ENCODE measurements around the gene CD180.

The CD180 gene

GRCh38 chr5:67196537-67197059 lies at the start of gene CD180:
Gene CD180 (minus strand): TSS chr5:67196799. CDS start chr5:67196641, 158 bp downstream.
- no peak for DNase-seq (ENCODE audit: low read depth)

GRCh38 chr5:67246108-67246507 lies 49.5 kb upstream of the CD180 start:
- peak; percentile 42 for DNase-seq (ENCODE audit: low read depth)

GRCh38 chr5:67245259-67245846 lies 48.8 kb upstream of the CD180 start:
- no peak for DNase-seq (ENCODE audit: low read depth)

- no peak for DNase-seq (ENCODE audit: low read depth)
Observed at GRCh38 chr5:67244345-67244793, 47.8 kb upstream of the CD180 start.

GRCh38 chr5:67243944-67244343 lies 47.3 kb upstream of the CD180 start:
- DNase-seq (ENCODE audit: low read depth), result no peak

GRCh38 chr5:67243349-67243748 lies 46.8 kb upstream of the CD180 start:
- DNase-seq (ENCODE audit: low read depth), result no peak

- no peak for DNase-seq (ENCODE audit: low read depth)
Observed at GRCh38 chr5:67241326-67241725, 44.7 kb upstream of the CD180 start.

GRCh38 chr5:67240846-67241245 lies 44.2 kb upstream of the CD180 start:
- no peak for DNase-seq (ENCODE audit: low read depth)

- no peak for DNase-seq (ENCODE audit: low read depth)
Observed at GRCh38 chr5:67240065-67240464, 43.5 kb upstream of the CD180 start.

- DNase-seq (ENCODE audit: low read depth), result peak; percentile 35
Observed at GRCh38 chr5:67238191-67238590, 41.6 kb upstream of the CD180 start.

- DNase-seq (ENCODE audit: low read depth), result no peak
Observed at GRCh38 chr5:67235399-67236110, 39.0 kb upstream of the CD180 start.

- DNase-seq (ENCODE audit: low read depth), result peak; percentile 59
Observed at GRCh38 chr5:67234671-67235176, 38.1 kb upstream of the CD180 start.

GRCh38 chr5:67233075-67233474 lies 36.5 kb upstream of the CD180 start:
- DNase-seq (ENCODE audit: low read depth), result no peak

GRCh38 chr5:67223211-67223610 lies 26.6 kb upstream of the CD180 start:
- DNase-seq (ENCODE audit: low read depth), result no peak

GRCh38 chr5:67222243-67223025 lies 25.8 kb upstream of the CD180 start:
- DNase-seq (ENCODE audit: low read depth), result no peak

- no peak for DNase-seq (ENCODE audit: low read depth)
Observed at GRCh38 chr5:67221487-67222242, 25.1 kb upstream of the CD180 start.

- DNase-seq (ENCODE audit: low read depth), result no peak
Observed at GRCh38 chr5:67216564-67216963, 20.0 kb upstream of the CD180 start.

GRCh38 chr5:67215519-67216471 lies 19.2 kb upstream of the CD180 start:
- DNase-seq (ENCODE audit: low read depth), result no peak

- DNase-seq (ENCODE audit: low read depth), result no peak
Observed at GRCh38 chr5:67214707-67215447, 18.3 kb upstream of the CD180 start.

GRCh38 chr5:67214036-67214435 lies 17.4 kb upstream of the CD180 start:
- no peak for DNase-seq (ENCODE audit: low read depth)

All from GM04504 (cell line).